ENCODE data around the gene EPS8. TPM values are rescaled to one million over a fixed set of nuclear protein-coding genes. Genes with fewer than 3 reads are reported as not detected.
"Not testable (repeated sequence)": the region's sequence is repeated elsewhere in the genome, so short reads cannot be mapped to it uniquely, and the experiment has no call there.

The EPS8 gene
- total RNA-seq, 1 donor from 2014 or later = 94.6 TPM

DNA sequence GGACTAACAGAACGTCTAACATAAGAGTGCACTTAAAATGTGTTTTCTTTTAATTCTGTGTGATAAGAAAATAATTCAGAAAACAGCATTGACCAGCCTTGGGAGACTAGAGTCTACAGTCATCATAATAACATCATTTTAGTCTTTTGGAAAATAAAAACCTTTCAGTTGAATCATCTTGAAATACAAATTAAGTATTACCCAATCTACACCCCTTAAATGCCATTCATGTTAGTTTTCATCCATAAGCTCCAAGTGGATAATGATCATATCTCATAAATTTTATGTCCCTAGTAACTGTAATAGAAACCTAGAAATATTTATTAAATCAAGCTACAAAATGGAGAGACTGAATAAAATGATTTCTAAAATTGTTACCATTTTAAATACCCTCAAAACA lies 32.4 kb downstream of the EPS8 start:
- intact Hi-C loops (cut with DNase I) = no loop called here
- Histone ChIP-seq H3K4me3 (no peak overlapping the region), H3K4me1 (peaks cover 0 to 33% of the 10 kb centered on the region in 2 donors), H3K27me3 (no peaks in the 10 kb centered on the region), H3K27ac (no peak overlapping the region), H3K9me3 (no peaks in the 10 kb centered on the region), H3K36me3 (no peaks in the 10 kb centered on the region)
- TF ChIP-seq, protein P1, sequence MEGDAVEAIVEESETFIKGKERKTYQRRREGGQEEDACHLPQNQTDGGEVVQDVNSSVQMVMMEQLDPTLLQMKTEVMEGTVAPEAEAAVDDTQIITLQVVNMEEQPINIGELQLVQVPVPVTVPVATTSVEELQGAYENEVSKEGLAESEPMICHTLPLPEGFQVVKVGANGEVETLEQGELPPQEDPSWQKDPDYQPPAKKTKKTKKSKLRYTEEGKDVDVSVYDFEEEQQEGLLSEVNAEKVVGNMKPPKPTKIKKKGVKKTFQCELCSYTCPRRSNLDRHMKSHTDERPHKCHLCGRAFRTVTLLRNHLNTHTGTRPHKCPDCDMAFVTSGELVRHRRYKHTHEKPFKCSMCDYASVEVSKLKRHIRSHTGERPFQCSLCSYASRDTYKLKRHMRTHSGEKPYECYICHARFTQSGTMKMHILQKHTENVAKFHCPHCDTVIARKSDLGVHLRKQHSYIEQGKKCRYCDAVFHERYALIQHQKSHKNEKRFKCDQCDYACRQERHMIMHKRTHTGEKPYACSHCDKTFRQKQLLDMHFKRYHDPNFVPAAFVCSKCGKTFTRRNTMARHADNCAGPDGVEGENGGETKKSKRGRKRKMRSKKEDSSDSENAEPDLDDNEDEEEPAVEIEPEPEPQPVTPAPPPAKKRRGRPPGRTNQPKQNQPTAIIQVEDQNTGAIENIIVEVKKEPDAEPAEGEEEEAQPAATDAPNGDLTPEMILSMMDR (IDR thresholded peaks at IDR 0.05) = no peak
- DNase-seq (ENCODE audit: low spot score in 2 of 2) = no peak

DNA sequence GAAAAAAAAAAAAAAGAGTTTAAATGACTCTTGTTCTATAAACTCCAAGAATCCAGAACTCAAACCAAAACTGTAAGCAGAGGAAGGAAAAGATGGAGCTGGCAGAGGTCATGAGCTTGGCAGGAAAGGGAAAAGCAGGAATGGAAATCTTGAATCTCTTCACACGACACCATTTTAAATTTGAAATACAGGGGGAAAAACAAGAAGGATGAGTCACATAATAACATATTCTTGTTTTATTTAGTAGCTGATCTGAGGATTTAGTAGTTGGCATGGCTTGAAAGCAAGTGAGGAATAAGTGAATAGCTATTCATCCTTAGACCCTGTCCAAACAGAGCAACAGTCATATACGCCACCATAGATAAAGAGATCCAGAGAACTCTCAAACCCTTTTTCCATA lies 35.0 kb downstream of the EPS8 start:
- Histone ChIP-seq H3K27me3 (no peaks in the 10 kb centered on the region), H3K4me1 (peaks cover 0 to 47% of the 10 kb centered on the region in 2 donors), H3K9me3 (no peaks in the 10 kb centered on the region), H3K36me3 (no peaks in the 10 kb centered on the region), H3K27ac (peak overlapping the region; percentile 46 to 58), H3K4me3 (no peak overlapping the region)
- no peak for DNase-seq (ENCODE audit: low spot score in 2 of 2)
- TF ChIP-seq, protein P1 (IDR thresholded peaks at IDR 0.05) = no peak
- intact Hi-C loops (cut with DNase I) = no loop called here

DNA sequence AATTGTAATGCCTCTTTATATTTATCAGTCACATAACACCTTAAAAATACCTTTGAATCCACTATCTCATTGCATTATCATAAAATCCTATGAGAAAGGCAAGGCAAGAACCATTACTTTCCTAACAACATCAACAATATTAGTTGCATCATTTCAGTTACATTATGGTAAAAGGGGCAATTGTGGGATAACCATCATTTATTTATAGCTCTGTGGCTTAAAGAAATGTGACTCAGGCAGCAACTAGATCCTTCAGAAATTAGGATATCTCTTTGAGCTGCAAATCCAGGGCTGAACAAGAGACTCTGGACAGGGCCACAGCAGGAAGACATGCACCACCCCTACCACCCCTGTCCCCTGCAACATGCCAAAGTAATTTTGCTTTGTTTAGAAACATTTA lies 36.4 kb downstream of the EPS8 start:
- H3K9me3 ChIP-seq = no peaks in the 10 kb centered on the region
- TF ChIP-seq, protein P1 (IDR thresholded peaks at IDR 0.05) = no peak
- H3K27me3 ChIP-seq = no peaks in the 10 kb centered on the region
- H3K4me3 ChIP-seq = no peak overlapping the region
- intact Hi-C loops (cut with DNase I) = no loop called here
- DNase-seq (ENCODE audit: low spot score in 2 of 2) = no peak
- no peaks in the 10 kb centered on the region for H3K36me3 ChIP-seq
- H3K4me1 ChIP-seq = peaks cover 0 to 56% of the 10 kb centered on the region in 2 donors
- no peak overlapping the region for H3K27ac ChIP-seq

- H3K4me3 ChIP-seq = no peak overlapping the region
- TF ChIP-seq, protein P1 (IDR thresholded peaks at IDR 0.05) = no peak
- intact Hi-C loops (cut with DNase I) = no loop called here
- no peaks in the 10 kb centered on the region for H3K36me3 ChIP-seq
- H3K4me1 ChIP-seq = peaks cover 0 to 54% of the 10 kb centered on the region in 2 donors
- no peaks in the 10 kb centered on the region for H3K27me3 ChIP-seq
- no peak for DNase-seq (ENCODE audit: low spot score in 2 of 2)
- H3K27ac ChIP-seq = no peak overlapping the region
- no peaks in the 10 kb centered on the region for H3K9me3 ChIP-seq
Observed at GRCh38 chr12:15751741-15752140, 37.4 kb downstream of the EPS8 start.

GRCh38 chr12:15749937-15750336 lies 39.3 kb downstream of the EPS8 start:
- no peaks in the 10 kb centered on the region for H3K27me3 ChIP-seq
- H3K4me1 ChIP-seq = peaks cover 0 to 48% of the 10 kb centered on the region in 2 donors
- H3K4me3 ChIP-seq = no peak overlapping the region
- DNase-seq (ENCODE audit: low spot score in 2 of 2) = no peak
- no peaks in the 10 kb centered on the region for H3K9me3 ChIP-seq
- peak overlapping the region in 1 of 2 donors; percentile 14 for H3K27ac ChIP-seq
- intact Hi-C loops (cut with DNase I) = no loop called here
- TF ChIP-seq, protein P1 (IDR thresholded peaks at IDR 0.05) = no peak
- H3K36me3 ChIP-seq = no peaks in the 10 kb centered on the region

DNA sequence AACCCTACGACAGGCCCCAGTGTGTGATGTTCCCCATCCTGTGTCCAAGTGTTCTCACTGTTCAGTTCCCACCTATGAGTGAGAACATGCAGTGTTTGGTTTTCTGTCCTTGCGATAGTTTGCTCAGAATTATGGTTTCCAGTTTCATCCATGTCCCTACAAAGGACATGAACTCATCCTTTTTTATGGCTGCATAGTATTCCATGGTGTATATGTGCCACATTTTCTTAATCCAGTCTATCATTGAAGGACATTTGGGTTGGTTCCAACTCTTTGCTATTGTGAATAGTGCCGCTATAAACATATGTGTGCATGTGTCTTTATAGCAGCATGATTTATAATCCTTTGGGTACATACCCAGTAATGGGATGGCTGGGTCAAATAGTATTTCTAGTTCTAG lies 47.3 kb downstream of the EPS8 start:
- H3K36me3 ChIP-seq; H3K4me1 ChIP-seq; H3K27me3 ChIP-seq; intact Hi-C loops (cut with DNase I); DNase-seq (ENCODE audit: low spot score in 2 of 2); H3K27ac ChIP-seq; H3K4me3 ChIP-seq; H3K9me3 ChIP-seq: not testable (repeated sequence)
